Colonic mucosa (tissue), 4 donors: ENCODE data around the gene ANKS1B. TPM values are rescaled to one million over a fixed set of nuclear protein-coding genes. Genes with fewer than 3 reads are reported as not detected.

Experiments used
- DNase-seq: peaks from one replicate; pipeline ENCODE4 v3.0.0-alpha.2; 2020
- H3K27ac ChIP-seq: fragments of 200-600 bp; one replicate; pipeline ENCODE4 v1.8.0; 2021
- H3K27me3 ChIP-seq: fragments of 200-600 bp; one replicate; pipeline ENCODE4 v1.8.0; 2021
- H3K36me3 ChIP-seq: fragments of 200-600 bp; one replicate; pipeline ENCODE4 v1.8.0; 2021
- H3K4me1 ChIP-seq: fragments of 200-600 bp; one replicate; pipeline ENCODE4 v1.8.0; 2021; ENCODE audit warnings: mild to moderate bottlenecking
- H3K4me3 ChIP-seq: fragments of 200-600 bp; one replicate; pipeline ENCODE4 v1.8.0; 2021
- H3K9ac ChIP-seq, 2 donors: one replicate each; pipeline ENCODE4 v1.7.0; 2013; ENCODE audit warnings: control low read depth in 2 of 2, low read depth in 2 of 2, low read length in 2 of 2
- H3K9me3 ChIP-seq: fragments of 200-600 bp; one replicate; pipeline ENCODE4 v1.8.0; 2021
- intact Hi-C: fragments of 100-400 bp; cut with DNase I; formaldehyde crosslinking; loops from one replicate; pipeline ENCODE4 v1.14.1; 2022
- total RNA-seq, 2 donors: library from RNA; stranded (reverse); fragmentation: NEBNext Ultra II Directional in 1 of 2; extraction: Animal tissue kit (Norgen Biotek cat#: 25700) in 1 of 2; gene quantifications; one replicate each; pipeline ENCODE4 v1.2.1, GENCODE V29; 2021
- TF ChIP-seq, protein P1 (sequence below): fragments of 200-600 bp; IDR thresholded peaks from one replicate; pipeline ENCODE4 v1.8.0; 2022; ENCODE audit warnings: antibody characterized with exemption, mild to moderate bottlenecking
- donor health status: healthy.
- donor health status: DM: no; HTN: no; CAD: no.
- donor health status: DM: no; HTN: no; CAD: no.

ANKS1B gene
- total RNA-seq, 2 donors from 2014 or later, result 1.7 to 3.3 TPM

DNA sequence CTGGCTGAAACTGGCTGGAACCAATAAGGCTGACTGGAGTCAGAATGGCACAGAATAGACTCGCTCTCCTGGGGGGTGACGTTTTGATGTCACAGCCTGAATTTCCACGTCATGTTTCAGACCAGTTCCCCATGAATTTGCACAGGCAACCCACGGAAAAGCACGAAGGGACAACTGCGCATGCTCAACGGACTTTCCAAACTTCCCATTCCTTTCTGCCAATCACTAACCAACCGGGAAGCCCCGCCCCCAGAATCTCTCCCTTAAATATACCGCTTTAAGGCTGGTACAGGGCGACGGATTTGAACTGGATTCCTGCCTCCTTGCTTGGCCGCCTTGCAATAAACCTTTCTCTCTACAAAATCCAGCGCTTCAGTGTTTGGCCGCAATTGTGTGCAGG is 904.9 kb downstream of the ANKS1B start:
- Histone ChIP-seq H3K27ac (no peak overlapping the region), H3K4me1 (no peaks in the 10 kb centered on the region), H3K36me3 (no peaks in the 10 kb centered on the region), H3K9me3 (no peaks in the 10 kb centered on the region), H3K9ac (no peak overlapping the region), H3K27me3 (no peaks in the 10 kb centered on the region), H3K4me3 (no peak overlapping the region)
- TF ChIP-seq, protein P1, sequence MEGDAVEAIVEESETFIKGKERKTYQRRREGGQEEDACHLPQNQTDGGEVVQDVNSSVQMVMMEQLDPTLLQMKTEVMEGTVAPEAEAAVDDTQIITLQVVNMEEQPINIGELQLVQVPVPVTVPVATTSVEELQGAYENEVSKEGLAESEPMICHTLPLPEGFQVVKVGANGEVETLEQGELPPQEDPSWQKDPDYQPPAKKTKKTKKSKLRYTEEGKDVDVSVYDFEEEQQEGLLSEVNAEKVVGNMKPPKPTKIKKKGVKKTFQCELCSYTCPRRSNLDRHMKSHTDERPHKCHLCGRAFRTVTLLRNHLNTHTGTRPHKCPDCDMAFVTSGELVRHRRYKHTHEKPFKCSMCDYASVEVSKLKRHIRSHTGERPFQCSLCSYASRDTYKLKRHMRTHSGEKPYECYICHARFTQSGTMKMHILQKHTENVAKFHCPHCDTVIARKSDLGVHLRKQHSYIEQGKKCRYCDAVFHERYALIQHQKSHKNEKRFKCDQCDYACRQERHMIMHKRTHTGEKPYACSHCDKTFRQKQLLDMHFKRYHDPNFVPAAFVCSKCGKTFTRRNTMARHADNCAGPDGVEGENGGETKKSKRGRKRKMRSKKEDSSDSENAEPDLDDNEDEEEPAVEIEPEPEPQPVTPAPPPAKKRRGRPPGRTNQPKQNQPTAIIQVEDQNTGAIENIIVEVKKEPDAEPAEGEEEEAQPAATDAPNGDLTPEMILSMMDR, result no peak
- intact Hi-C loops, result no loop called here
- no peak for DNase-seq

DNA sequence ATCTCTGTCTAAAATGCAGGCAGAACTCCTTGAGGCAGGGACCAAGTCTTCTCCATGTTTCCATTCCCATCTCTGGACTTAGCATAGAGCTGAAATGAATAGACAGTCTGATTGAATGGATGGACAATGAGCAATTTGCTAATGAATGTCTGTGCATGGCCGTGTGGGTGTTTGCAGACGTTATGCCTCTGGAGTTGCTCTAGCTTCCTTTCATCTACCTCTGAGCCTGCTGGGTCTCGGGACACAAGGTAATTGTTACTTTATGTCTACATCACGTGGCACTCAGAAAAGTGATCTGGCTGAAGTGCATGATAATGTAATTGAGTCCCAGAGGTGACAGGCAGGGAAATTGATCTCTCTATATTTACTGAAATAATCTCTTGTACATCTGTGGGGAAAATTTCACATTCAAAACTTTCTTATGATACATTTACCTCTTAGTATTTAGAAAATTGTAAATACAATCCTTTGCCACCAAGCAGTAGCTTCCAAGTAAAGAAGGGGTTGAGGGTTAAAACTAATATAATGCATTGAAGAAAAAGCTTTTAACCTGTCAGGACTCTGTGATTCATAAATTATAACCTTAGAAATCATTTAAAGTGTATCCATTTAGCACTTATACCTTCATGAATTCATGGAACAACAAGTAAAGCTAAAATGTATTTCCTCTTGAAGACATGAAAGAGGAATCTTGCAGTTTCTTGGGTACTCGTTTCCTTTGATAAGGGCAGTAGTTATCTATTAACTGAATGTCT is 915.6 kb downstream of the ANKS1B start:
- DNase-seq, result no peak
- no peaks in the 10 kb centered on the region for H3K4me1 ChIP-seq
- intact Hi-C loops, result no loop called here
- H3K36me3 ChIP-seq, result no peaks in the 10 kb centered on the region
- no peak overlapping the region for H3K9ac ChIP-seq
- H3K27me3 ChIP-seq, result no peaks in the 10 kb centered on the region
- H3K27ac ChIP-seq, result no peak overlapping the region
- H3K9me3 ChIP-seq, result no peaks in the 10 kb centered on the region
- TF ChIP-seq, protein P1, result no peak
- no peak overlapping the region for H3K4me3 ChIP-seq

DNA sequence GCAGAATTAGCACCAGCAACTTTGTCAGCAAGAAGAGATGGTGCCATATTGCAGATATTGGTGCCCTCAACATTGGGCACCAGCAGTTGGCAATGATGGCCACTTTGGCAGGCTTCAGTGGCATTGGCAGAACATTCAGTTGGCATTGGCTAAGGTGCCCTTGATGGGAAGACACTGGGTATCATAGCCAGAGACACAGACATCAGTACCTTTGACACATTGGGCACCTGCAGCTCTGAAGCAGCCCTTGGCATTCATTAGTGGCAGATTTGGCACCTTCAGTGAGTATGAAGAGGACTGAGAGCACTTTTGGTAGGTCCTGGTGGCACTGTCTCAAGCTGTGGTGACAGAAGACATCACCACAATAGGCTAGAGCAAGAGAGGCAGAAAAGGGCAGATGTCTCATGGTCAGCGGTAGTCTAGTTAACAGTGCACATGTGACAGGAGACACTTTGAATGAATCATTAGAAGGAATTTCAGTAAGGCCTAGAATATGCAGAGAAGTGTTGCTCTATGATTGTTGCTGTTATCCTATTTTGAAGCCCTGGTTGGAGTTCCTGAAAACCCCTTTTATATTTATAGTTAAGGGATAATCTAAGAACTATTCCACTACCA is 917.5 kb downstream of the ANKS1B start:
- no peaks in the 10 kb centered on the region for H3K9me3 ChIP-seq
- H3K27me3 ChIP-seq, result no peaks in the 10 kb centered on the region
- no peak overlapping the region for H3K9ac ChIP-seq
- no peaks in the 10 kb centered on the region for H3K36me3 ChIP-seq
- H3K4me1 ChIP-seq, result no peaks in the 10 kb centered on the region
- DNase-seq, result no peak
- TF ChIP-seq, protein P1, result no peak
- intact Hi-C loops, result no loop called here
- no peak overlapping the region for H3K4me3 ChIP-seq
- no peak overlapping the region for H3K27ac ChIP-seq

DNA sequence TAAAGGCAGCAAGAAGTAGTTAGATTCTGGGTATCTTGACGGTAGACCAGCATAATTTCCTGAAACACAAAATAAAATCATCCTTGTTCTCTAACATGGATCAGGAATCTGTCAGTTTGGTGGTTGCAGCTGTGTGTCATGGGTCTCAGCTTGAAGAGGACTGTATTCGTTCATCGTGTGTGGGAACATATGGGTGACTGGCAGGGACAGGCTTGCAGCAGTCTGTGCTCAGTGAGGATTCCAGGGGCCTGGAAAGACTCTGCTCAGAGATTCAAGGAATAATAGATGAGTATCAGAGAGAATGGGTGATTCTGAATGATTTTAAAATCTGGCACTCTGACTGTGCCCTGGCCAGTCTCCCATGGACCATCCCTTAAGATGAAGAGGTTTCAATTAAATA is 918.0 kb downstream of the ANKS1B start:
- H3K9me3 ChIP-seq, result no peaks in the 10 kb centered on the region
- H3K36me3 ChIP-seq, result no peaks in the 10 kb centered on the region
- H3K9ac ChIP-seq, result no peak overlapping the region
- TF ChIP-seq, protein P1, result no peak
- H3K4me3 ChIP-seq, result no peak overlapping the region
- H3K4me1 ChIP-seq, result no peaks in the 10 kb centered on the region
- H3K27me3 ChIP-seq, result no peaks in the 10 kb centered on the region
- no peak overlapping the region for H3K27ac ChIP-seq
- intact Hi-C loops, result no loop called here
- no peak for DNase-seq

DNA sequence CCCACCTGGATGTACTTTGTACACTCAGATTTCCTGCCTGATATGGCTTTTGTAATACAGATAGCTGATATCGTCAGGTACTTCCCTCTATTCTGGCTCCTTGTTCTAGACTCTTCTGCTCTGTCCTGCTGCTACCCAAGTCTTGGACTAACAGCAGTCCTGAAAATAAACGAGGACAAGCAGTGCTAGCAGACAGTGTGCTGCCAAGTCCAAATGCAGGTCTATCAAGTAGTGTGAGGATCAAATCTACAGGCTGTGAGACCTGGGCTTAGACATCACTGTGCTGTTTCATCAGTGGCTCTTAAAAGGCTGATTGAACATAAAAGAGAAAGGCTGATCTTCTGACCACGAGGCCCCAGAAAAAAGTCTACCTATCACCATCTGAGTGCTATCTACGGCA is 921.6 kb downstream of the ANKS1B start:
- Histone ChIP-seq H3K27ac (no peak overlapping the region), H3K9me3 (no peaks in the 10 kb centered on the region), H3K4me3 (no peak overlapping the region), H3K36me3 (no peaks in the 10 kb centered on the region), H3K27me3 (no peaks in the 10 kb centered on the region), H3K9ac (no peak overlapping the region), H3K4me1 (no peaks in the 10 kb centered on the region)
- intact Hi-C loops, result no loop called here
- no peak for DNase-seq
- TF ChIP-seq, protein P1, result no peak
